NCI-H510A treated with DMSO at 0.1 percent for 48 hours (cell line): ENCODE results near the gene PYGB.

Source experiments
- DNase-seq: peaks from one replicate; lab custom pipeline; 2025; lab: John Stamatoyannopoulos, UW

PYGB gene

DNA sequence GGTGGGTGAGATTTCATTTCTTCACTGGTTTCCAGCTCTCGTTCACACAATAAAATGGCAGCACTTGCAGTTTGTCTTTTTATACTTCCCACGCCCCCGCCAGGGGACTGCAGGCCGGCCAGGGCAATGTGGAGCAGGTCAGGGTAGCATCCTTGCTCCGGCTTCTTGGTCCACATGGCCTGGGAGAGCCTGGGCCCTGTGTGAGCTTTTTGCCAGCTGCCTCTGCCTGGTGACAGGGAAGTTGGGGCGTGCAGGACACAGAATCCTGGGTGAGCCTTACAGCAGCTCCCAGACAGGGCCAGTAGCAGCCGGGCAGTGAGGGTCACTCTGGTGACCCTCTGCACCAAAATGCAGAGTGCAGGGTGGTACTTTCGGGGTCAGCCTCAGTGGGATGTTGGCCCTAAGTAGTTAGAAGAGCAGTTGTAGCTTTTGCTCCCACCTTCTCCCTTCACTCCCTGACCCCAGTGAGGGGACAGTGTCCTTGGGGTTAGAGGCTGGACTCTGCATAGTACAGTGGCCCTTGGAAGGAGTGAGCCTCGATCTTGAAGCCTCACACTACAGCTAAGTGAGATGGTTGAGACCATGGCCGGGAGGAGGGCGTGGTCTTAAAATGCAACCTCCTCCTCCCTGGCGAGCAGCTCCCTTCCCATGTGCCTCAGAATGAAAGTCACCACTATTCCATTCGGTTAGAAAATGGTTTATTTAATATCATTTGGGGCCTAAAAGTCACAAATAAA lies 23.8 kb downstream of the PYGB start:
- no peak for DNase-seq

DNA sequence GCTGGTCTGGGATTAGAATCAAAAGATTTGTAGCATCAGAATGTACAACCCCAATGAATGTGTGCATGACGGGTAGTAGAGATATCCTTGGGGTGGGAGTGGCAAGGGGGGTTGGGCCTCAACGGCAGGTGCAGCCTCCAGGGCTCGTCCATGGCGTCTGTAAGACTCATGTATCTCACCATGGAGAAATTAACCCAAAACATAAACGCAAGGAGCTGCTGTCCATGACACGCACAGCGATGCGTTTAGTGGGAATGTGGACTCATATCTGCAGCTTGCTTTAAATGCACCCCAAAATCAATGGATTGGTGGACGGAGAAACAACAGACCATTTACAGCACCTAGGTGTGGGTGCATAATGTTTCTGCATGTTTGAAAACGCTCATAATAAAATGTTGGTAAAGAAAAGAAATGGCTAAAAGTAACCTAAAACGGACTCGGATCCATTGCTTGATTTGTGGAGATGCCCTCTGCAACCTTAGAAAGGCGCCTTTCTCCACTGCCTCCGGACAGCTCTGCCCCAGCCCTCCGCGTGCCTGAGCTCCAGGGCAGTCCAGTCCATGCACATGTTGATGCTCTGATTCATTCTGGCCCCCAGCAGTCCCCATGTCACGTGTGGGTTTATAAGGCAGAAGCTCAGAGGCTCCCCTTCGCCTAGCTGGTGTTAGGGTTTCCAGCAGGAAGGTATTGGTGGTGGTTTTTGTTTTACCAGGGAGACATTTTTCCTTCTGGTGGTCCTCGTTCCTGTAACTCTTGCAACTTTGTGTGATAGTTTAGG lies 24.5 kb downstream of the PYGB start:
- no peak for DNase-seq

DNA sequence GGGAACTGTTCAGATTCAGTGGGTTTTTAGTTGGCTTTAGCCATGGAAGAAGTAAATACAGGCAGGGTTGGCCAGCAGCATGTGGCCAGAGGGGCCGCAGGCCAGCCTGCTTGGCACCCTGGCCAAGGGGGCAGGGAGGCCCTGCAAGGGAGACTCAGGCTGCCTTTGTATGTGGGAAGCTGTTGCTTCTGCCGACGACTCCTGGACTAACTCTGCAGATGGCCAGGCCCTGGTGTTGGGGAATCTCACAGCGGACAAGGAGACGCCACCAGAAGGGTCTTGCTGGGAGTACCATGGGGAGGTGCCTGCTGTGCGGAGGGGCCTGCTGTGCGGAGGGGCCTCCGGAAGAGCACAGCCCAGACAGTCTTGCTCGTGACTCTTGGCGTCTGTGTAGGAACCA lies 25.2 kb downstream of the PYGB start:
- DNase-seq: no peak

DNA sequence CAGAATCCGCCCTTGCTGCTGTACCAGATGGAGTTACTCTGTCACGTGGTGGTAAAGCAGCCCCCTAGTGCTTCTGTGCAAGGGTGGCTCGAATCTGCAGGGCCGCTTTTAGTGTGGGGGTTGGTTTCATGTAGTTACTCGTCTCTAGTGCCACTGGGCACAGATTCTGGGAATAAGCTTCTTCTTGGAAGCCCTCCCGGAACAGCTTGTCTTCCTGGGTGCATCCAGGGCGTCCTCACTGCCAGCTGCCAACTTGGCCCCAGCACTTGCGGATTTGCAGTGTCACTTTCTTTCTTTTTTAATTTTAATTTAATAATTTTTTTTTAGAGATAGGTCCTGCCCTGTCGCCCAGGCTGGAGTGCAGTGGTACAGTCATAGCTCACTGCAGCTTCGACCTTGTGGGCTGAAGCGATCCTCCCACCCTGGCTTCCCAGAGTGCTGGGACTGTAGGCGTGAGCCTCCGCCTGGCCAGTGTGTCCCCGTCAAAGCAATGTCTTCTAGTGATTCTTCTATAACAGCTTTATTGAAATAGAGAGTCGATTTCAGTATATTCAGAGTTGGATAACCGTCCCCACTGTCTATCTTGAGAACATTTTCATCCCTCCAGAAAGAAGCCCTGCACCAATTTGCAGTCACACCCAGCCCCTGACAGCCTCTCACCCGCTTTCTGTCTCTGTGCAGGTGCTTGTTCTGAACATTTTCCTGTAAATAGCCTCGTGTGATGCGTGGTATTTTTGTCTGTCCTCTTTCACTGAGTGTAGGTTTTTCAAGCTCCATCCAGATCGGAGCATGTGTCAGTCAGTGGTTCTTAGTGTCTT lies 25.9 kb downstream of the PYGB start:
- no peak for DNase-seq

DNA sequence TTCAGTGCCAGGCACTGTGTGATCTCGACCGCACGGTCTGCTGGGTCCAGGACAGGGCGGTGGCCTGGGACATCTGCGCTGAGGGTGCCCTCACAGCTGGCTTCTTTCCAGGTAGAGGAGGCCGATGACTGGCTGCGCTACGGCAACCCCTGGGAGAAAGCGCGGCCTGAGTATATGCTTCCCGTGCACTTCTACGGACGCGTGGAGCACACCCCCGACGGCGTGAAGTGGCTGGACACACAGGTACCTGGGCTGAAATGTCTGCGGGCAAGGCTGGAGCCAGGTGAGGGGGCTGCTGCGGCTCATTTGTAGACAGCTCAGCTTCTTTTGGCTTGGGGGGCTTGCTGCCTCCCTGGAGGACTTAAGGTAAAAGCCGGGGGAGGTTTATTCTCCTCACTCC lies 26.6 kb downstream of the PYGB start:
- no peak for DNase-seq

DNA sequence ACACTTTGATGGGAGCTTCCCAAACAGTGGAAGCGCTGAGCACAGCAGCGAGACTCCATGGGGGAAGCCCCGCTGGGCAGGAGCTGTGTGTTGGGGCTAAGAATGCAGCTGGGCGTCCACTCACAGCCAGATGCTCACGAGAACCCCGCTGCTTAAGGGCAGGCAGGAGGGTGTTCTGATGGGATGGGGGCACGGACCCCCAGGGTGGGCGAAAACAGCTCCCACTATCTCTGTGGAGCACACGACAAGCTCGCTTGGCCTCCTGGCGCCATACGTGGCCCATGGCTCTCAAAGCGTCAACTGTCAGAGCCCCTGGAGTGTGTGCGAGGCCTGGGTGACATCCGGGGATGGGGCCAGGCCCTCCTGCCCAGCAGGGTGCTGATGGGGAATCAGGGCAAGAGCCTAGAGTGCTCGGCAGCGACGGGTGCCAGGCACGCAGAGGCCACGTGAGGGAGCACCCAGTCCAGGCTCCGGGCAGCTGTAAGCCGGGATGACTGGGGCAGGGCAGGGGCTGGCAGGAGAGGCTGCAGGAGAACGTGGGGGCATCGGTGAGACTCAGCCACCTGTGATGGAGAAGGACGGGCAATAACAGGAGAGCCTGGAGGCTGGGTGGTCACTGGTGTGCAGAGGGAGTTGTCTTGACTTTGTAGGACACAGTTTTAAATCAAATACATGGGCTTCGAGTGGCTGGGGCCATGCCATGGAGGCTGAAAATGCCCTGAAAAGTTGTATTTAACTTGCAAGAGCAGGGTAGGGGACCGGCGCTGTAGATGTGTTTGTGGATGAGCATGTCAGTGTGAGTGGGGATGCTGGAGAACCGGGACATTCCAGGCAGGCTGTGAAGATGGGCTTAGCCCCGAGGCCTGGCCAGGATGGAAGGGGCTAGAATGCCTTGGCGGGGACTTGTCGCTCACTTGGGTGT lies 27.3 kb downstream of the PYGB start:
- no peak for DNase-seq

DNA sequence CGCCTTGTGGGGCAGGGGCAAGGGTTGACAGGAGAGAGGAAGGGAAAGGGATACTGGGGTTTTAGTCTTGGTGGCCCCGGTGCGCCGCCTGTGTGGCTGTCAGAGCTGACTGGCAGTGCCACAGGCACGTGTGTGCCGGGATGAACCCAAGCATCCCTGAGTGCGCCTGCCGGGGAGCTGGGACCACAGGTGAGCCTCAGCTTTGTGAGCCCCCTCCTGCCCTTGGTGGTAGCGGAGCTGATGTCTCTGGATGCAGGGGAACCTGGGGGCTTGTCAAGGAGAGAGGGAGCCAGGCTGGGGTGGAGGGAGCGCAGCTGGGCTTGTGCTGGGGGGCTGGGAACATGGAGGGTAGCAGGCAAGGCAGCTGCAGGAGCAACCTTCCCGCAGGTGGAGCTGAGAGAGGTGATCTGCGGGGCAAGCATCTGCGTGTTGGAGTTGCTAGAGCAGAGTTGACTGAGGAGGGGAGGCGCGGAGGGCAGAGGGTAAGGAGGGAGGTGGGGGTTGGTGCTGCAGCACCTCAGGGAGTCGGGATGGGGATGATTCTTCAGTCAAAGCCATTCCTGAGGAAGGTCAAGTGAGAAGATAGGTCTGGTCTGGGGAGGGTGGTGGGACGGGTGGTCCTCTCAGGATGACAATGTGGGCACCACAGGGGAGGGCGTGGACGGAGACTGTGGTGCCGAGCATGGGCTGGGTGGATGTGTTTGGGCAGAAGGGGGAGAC lies 28.1 kb downstream of the PYGB start:
- no peak for DNase-seq

DNA sequence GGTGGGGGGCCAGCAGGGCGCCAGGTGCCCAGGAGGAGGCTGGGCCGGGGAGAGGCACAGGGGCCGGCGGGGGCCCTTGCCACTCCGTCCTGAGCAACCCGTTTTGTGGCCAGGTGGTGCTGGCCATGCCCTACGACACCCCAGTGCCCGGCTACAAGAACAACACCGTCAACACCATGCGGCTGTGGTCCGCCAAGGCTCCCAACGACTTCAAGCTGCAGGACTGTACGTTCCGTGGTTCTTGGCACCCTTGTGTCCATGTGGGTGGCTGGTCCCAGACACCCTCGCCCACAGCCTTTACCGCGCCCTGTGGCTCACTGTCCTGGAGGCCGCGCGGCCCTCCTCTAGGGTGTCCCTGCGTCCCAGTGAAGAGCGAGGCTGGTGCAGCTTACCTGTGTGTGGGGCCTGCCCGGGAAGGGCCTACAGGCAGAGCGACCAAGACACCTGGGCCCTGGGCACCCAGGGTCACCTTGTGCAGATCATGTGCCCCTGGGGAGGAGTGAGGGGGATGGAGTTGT lies 28.7 kb downstream of the PYGB start:
- DNase-seq: no peak

DNA sequence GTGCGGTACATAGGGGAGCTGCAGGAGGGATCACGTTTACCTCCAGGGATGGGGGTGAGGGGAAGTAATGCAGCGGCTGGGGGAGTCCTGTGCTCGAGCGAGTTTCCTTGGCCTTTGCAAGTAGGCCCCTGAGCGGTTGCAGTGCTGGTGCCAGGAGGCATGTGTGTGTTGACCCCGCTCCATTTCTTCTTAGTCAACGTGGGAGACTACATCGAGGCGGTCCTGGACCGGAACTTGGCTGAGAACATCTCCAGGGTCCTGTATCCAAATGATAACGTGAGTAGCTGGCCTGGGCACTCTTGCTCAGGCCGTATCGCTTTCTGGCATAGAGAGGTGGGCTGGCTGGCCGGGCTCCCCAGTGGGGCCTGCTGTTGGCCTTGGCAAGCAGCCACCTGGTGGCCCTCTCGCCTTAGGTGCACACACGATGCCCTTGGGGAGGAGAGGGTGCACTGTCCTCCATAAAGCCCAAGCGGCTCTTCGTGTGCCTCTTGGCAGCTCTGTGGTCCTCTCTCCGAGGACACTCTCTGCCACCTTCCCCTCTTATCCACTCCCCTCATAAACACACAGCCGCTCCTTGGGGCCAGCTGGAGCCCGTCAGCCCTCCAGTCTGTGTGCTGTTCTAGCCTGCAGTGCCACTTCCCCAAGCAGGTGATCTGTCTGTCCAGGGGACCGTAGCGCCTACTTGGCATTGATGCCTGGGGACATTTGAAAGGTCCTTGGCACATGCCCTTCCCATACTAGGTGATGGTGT lies 29.3 kb downstream of the PYGB start:
- no peak for DNase-seq

DNA sequence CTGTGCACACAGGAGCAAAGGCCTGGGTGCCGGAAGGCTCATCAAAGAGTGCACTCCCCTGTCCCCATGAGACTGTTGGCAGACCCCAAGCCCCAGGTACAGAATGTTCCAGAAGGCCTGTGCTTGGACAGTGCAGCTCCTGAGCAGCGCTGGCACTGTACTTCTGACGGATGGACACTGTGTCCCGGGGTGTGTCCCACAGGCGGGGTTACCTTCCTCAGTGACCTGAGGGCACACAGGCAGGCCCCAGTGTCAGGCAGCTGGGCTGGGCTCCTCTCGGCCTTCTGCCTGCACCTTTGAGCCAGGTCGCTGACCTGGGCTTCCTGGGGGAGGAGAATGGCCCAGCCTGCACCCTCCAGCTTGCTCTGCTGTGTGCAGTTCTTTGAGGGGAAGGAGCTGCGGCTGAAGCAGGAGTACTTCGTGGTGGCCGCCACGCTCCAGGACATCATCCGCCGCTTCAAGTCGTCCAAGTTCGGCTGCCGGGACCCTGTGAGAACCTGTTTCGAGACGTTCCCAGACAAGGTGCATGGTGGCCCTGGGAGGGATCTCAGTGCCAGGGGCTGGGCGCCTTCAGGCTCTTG lies 30.1 kb downstream of the PYGB start:
- DNase-seq: no peak

DNA sequence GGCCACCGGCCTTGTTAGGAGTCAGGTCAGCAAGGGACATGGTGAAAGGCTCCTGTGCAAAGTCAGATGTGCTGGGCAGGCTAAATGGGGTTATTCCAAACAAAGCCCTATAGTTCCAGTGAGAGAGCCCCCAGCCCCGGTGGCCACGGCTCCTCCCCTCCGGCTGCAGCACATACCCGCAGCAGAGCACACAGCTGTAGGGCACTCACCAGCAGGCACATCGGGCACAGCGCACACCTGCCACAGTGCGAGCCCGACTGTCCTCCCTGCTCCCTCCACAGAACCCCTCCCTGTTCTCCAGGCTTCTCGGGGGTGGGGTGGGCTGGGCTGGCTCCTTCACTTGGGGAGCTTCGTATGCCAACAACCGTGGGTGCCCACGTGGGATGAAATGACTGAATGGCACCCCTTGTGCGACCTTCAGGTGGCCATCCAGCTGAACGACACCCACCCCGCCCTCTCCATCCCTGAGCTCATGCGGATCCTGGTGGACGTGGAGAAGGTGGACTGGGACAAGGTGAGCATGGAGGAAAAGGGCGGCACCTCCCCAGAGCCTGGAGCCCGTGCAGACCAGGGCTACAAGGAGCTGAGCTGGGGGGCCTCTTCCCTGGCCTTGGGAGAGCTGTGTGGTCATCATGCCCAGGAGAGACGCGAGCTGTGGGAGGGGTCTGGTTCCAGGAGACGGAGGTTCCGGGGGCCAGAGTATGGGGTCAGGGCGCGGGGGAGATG lies 30.9 kb downstream of the PYGB start:
- no peak for DNase-seq

DNA sequence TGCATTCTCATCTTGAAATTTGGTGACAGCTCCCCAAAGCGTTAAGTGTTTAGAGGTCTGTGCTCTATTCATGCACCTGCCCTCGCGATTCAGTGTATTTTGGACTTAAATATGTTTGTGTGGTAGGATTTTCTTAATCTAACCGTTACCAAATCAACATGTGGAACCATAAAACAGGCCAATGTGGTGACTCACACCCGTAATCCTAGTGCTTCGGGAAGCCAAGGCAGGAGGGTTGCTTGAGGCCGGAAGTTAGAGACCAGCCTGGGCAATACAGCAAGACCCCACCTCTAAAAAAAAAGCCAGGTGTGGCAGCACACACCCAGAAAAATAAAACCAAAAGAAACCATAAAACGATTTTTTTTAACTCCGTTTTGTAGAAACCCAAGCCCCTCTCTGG lies 31.5 kb downstream of the PYGB start:
- DNase-seq: no peak

DNA sequence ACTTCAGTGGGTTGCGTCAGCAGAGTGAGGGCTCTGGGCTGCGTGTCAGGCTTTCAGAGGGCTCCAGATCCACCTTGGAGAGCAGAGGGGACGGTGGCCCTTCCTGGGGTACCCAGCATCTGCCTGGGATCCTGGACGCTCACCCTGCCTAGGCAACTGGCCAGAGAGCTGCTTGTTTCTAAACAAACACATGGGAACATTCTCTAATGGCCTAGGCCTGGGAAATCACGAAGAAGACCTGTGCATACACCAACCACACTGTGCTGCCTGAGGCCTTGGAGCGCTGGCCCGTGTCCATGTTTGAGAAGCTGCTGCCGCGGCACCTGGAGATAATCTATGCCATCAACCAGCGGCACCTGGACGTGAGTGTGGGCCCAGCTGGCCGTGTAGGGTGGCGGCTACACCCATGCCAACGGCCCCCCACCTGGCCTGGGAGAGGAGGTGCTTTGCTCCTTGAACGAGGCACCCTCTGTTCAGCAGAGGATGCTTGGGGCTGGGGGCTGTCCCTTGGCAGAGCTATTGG lies 32.2 kb downstream of the PYGB start:
- DNase-seq: peak; percentile 90

DNA sequence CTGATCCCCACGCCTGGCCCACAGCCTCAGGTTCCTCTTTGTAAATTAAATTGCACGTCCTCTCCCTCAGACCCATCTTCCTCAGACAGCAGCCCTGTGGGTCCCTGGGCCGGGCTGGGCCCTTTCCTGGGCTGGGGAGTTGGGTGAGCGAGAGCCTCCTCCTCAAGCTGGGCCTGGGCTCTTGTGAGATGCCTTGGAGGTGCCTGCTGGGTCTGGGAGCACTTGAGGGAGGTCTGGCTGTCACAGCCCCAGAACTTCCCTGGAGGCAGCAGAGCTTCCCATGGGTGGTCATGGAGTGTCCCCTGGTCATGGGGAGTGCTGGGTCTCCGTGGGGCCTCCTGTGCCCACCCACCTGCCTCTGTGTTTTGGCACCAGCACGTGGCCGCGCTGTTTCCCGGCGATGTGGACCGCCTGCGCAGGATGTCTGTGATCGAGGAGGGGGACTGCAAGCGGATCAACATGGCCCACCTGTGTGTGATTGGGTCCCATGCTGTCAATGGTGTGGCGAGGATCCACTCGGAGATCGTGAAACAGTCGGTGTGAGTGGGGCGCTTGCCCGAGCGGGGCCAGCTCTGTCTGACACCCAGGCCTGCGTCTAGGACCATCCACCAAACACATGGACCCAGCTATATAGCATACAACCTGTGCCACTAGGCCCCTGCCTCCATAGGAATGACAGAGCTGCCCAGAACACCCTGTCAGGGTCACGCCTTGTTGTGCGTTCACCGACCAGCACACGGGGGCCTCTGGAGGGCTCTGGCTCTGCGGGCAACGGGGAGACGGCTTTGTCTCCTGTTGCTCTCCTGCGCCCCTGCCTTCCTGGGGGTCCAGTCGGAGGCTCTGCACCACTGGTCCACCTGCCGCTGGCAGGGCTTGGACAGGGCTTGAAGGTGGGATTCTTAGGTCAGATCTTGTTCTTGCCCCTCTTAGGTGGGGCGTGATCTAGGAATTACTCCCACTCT lies 33.0 kb downstream of the PYGB start:
- no peak for DNase-seq

DNA sequence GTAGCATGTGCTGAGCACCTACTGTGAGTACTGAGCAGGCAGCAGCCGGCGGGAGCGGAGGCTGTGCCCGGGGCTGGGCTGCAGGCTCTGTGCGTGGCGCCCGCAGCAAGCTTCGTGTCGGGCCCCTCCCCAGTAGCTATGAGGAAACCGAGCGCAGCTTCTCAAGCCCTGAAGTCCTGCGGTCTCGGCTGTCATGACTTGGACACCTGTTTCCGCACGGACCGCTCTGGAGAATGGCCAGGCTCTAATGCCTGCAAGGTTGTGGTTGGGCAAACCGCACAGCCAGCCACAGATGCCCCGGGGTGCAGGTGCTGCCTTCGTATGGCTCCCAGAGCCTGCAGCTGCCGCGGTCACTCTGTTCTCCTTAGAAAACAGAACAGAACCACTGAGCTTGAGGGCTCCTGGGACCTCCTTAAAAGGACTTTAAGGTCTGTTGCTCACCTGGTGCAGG lies 33.7 kb downstream of the PYGB start:
- peak; percentile 83 for DNase-seq

DNA sequence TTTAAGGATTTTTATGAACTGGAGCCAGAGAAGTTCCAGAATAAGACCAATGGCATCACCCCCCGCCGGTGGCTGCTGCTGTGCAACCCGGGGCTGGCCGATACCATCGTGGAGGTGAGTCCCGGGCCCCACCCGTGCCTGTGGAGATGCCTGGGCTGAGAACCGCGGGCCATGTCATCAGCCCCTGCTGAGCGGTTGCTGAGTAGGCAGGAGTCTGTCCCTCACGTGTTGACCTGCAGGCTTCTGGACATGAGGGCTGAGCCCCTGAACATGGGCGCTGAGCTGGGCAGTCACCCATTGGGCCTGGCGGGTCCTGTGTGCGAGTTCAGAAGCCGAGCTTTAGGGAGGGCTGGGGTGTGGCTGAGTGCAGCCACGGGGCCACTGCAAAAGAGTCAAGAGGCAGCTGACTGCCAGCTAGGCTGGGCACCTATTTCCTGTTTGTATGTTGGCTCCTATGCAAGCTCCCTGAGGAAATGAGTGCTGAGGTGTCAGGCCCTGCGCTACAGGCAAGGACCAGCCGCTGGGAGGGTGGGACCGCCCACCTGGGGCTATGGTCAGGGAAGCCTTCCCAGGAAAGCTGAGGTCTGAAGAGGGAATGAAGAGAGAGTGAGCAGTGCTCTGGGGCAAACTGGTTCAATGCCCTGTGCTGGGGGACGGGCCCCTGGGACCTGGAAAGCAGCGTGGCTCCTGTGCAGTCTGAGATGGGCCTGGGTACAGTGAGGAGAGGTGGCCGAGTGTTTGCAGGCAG lies 34.3 kb downstream of the PYGB start:
- peak; percentile 78 for DNase-seq

DNA sequence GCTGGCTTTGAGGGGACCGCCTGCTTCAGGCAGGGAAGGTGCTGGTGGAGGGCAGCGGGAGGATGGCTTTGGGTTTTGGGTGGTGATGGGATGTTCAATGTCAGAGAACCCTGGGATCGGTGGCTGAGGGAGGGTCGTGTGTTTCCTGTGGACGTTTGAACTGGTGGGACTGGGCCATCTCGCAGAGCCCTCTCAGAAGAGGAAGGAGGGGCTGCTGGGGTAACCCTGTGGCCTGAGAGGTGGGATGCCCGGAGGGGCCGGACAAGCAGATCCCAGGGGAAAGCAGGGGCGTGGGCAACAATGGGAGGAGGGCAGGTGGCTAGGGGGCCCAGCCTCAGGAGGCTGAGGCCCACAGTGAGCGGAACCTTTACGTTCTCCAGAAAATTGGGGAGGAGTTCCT lies 34.9 kb downstream of the PYGB start:
- DNase-seq: no peak
